K562 (cell line): ENCODE results near the gene CLASP2. TPM values are rescaled to one million over a fixed set of nuclear protein-coding genes. Genes with fewer than 3 reads are reported as not detected.

Source experiments
- ATAC-seq: fragments of 200-7000 bp; cut with Tn5 transposase; 3 replicates; pipeline ENCODE4 v1.9.1; 2020; ENCODE audit warnings: moderate library complexity
- BruUV-seq: library from RNA; stranded (reverse); fragments of 400-500 nt; replicated peaks from 2 replicates; lab custom pipeline; 2021; lab: Mats Ljungman, UMichigan
- CTCF ChIA-PET: fragments of 300-600 bp; formaldehyde crosslinking; extraction: SDS; loops from one replicate; lab custom pipeline; 2021; ENCODE audit warnings: low intra/inter-chr PET ratio; lab: Yijun Ruan, JAX
- POLR2A ChIA-PET: fragments of 300-600, 350-650 bp; sonication (Branson Sonifier 250); formaldehyde crosslinking; extraction: SDS; loops from one replicate; lab custom pipeline; 2021; ENCODE audit warnings: antibody characterized with exemption, inconsistent platforms; lab: Yijun Ruan, JAX
- DNase-seq, 4 experiments: peaks; one replicate each; pipeline versions ENCODE4 v3.0.0 to v3.0.0-alpha.2; 2011 to 2018; ENCODE audit warnings: low spot score in 3 of 4, mixed read lengths in 3 of 4; ENCODE audit errors: extremely low read depth in 1 of 4
- FAIRE-seq: peaks from 2 replicates; lab custom pipeline; 2011; peaks lifted over from hg19 to GRCh38; lab: Jason Lieb, UNC
- H2AFZ ChIP-seq: 2 replicates; pipeline ENCODE4 v1.6.0; 2011; ENCODE audit warnings: low read depth, low read length, control low read depth, inconsistent platforms
- H3K27ac ChIP-seq: fragments of 200-600 bp; 3 replicates; pipeline ENCODE4 v1.8.0; 2011; ENCODE audit warnings: low read depth, mild to moderate bottlenecking, control low read depth, inconsistent platforms, low read length, moderate library complexity, mixed read lengths; ENCODE audit errors: extremely low read depth
- H3K27me3 ChIP-seq, 2 experiments: fragments of 300-600 bp in 1 of 2; 2 replicates in 1 of 2; 3 replicates in 1 of 2; pipeline versions ENCODE4 v1.6.0 to v1.8.0; 2011; ENCODE audit warnings: inconsistent platforms in 2 of 2, low read length in 2 of 2, mild to moderate bottlenecking in 1 of 2, mixed read lengths in 1 of 2, moderate library complexity in 1 of 2; ENCODE audit not compliant: control insufficient read depth in 2 of 2, insufficient read depth in 2 of 2
- H3K36me3 ChIP-seq: fragments of 300-600 bp; 3 replicates; pipeline ENCODE4 v1.8.0; 2011; ENCODE audit warnings: mild to moderate bottlenecking, low read length, inconsistent platforms; ENCODE audit not compliant: control insufficient read depth, insufficient read depth
- H3K4me1 ChIP-seq, 2 experiments: fragments of 200-600 bp in 1 of 2; replicated peaks in 1 of 2; 2 replicates in 1 of 2; 3 replicates in 1 of 2; pipeline versions ENCODE4 v1.5.1 to v1.8.0; 2011; ENCODE audit warnings: inconsistent platforms in 2 of 2, low read length in 2 of 2, mild to moderate bottlenecking in 1 of 2, mixed read lengths in 1 of 2, moderate library complexity in 1 of 2; ENCODE audit not compliant: control insufficient read depth in 2 of 2, insufficient read depth in 2 of 2
- H3K4me2 ChIP-seq: 2 replicates; pipeline ENCODE4 v1.6.1; 2011; ENCODE audit warnings: low read length, control low read depth, inconsistent platforms, mixed read lengths; ENCODE audit not compliant: insufficient read depth
- H3K4me3 ChIP-seq: fragments of 200-600 bp; sonication (generic), shearing (Covaris generic); 2 replicates; pipeline ENCODE4 v1.5.1; 2016; ENCODE audit warnings: control low read depth, inconsistent platforms
- H3K79me2 ChIP-seq: fragments of 200-600 bp; 3 replicates; pipeline ENCODE4 v1.8.0; 2011; ENCODE audit warnings: low read length, inconsistent platforms; ENCODE audit not compliant: control insufficient read depth, insufficient read depth
- H3K9ac ChIP-seq, 2 experiments: 2 replicates each; pipeline versions ENCODE4 v1.6.0 to v1.6.1; 2011; ENCODE audit warnings: low read depth in 2 of 2, low read length in 2 of 2, control low read depth in 1 of 2, inconsistent platforms in 1 of 2, mild to moderate bottlenecking in 1 of 2, mixed read lengths in 1 of 2; ENCODE audit not compliant: insufficient read depth in 1 of 2
- H3K9me1 ChIP-seq: one replicate; pipeline ENCODE4 v1.6.0; 2011; ENCODE audit warnings: inconsistent platforms, mild to moderate bottlenecking, low read length, moderate library complexity; ENCODE audit not compliant: control insufficient read depth, insufficient read depth
- H3K9me3 ChIP-seq: replicated peaks from 2 replicates; pipeline ENCODE4 v1.5.1; 2011; ENCODE audit warnings: low read depth, low read length, inconsistent platforms; ENCODE audit not compliant: control insufficient read depth, insufficient read depth
- H4K20me1 ChIP-seq: replicated peaks from 2 replicates; pipeline ENCODE4 v1.6.1; 2011; ENCODE audit warnings: low read length, inconsistent platforms, mixed read lengths; ENCODE audit not compliant: control insufficient read depth, insufficient read depth
- GABPB1 ChIP-seq: sonication (generic); formaldehyde crosslinking; IDR thresholded peaks from 2 replicates; pipeline ENCODE4 v1.8.0; 2022; ENCODE audit warnings: mild to moderate bottlenecking, missing genetic modification reagents
- GMEB1 ChIP-seq: fragments of 250-450 bp; sonication (Bioruptor Pico); IDR thresholded peaks from 2 replicates; pipeline ENCODE4 v1.4.0; 2020; ENCODE audit warnings: mild to moderate bottlenecking
- IRF2 ChIP-seq: sonication (generic); formaldehyde crosslinking; IDR thresholded peaks from 2 replicates; pipeline ENCODE4 v1.8.1; 2022; ENCODE audit warnings: mild to moderate bottlenecking, missing genetic modification reagents
- MAX ChIP-seq: sonication (generic); formaldehyde crosslinking; IDR thresholded peaks from 2 replicates; pipeline ENCODE4 v1.9.0; 2022; ENCODE audit warnings: mild to moderate bottlenecking, missing genetic modification reagents
- POLR2A ChIP-seq: fragments of 450-650 bp; conservative IDR thresholded peaks from 2 replicates; pipeline ENCODE4 v1.6.1; 2016
- POLR3A ChIP-seq: IDR thresholded peaks from 2 replicates; pipeline ENCODE4 v1.6.1; 2011; ENCODE audit warnings: borderline replicate concordance, mild to moderate bottlenecking, moderate library complexity; ENCODE audit not compliant: insufficient read length, insufficient read depth; ENCODE audit errors: extremely low read depth
- PYGO2 ChIP-seq: fragments of 450-650 bp; IDR thresholded peaks from 2 replicates; pipeline ENCODE4 v1.6.1; 2016; ENCODE audit warnings: mild to moderate bottlenecking, missing genetic modification characterization, moderate library complexity, missing compliant biosample characterization
- SLC30A9 ChIP-seq: fragments of 250-450 bp; sonication (Bioruptor Pico); IDR thresholded peaks from 2 replicates; pipeline ENCODE4 v1.8.0; 2022; ENCODE audit warnings: mild to moderate bottlenecking, moderate library complexity
- SRSF7 ChIP-seq: fragments of 200-400 bp; formaldehyde crosslinking; optimal IDR thresholded peaks from 2 replicates; pipeline ENCODE3; 2017; ENCODE audit warnings: mild to moderate bottlenecking, low read depth, low read length
- ZBTB43 ChIP-seq: sonication (generic); formaldehyde crosslinking; IDR thresholded peaks from 2 replicates; pipeline ENCODE4 v1.8.0; 2023; ENCODE audit warnings: mild to moderate bottlenecking, missing genetic modification reagents
- ZBTB7A ChIP-seq: IDR thresholded peaks from 2 replicates; pipeline ENCODE4 v1.6.1; 2011; ENCODE audit warnings: low read depth, mild to moderate bottlenecking, low read length, moderate library complexity, borderline replicate concordance; ENCODE audit not compliant: control insufficient read depth
- ZNF212 ChIP-seq: fragments of 450-650 bp; formaldehyde crosslinking; IDR thresholded peaks from 2 replicates; pipeline ENCODE4 v1.4.0; 2020; ENCODE audit warnings: mild to moderate bottlenecking
- ZNF3 ChIP-seq: fragments of 250-450 bp; sonication (Bioruptor Pico); IDR thresholded peaks from 2 replicates; pipeline ENCODE4 v1.5.0; 2021; ENCODE audit warnings: mild to moderate bottlenecking, moderate library complexity
- ZNF395 ChIP-seq: fragments of 200-800 bp; sonication (Bioruptor generic); IDR thresholded peaks from 2 replicates; pipeline ENCODE4 v1.6.1; 2017; ENCODE audit warnings: missing genetic modification characterization, missing compliant biosample characterization
- ZNF57 ChIP-seq: fragments of 450-650 bp; formaldehyde crosslinking; IDR thresholded peaks from 2 replicates; pipeline ENCODE4 v1.4.0; 2020; ENCODE audit warnings: mild to moderate bottlenecking, moderate library complexity
- in situ Hi-C: fragments of 300-500 bp; cut with MboI; formaldehyde crosslinking; loops from 4 replicates; pipeline ENCODE4 v1.15.0; 2018; ENCODE audit warnings: inconsistent platforms, mixed read lengths
- intact Hi-C: fragments of 100-400 bp; cut with micrococcal nuclease; formaldehyde crosslinking; loops from 2 replicates; pipeline ENCODE4 v1.14.2; 2022
- polyA plus RNA-seq, 8 experiments: library from polyadenylated mRNA; depleted of rRNA in 4 of 8; stranded (reverse) in 5 of 8; unstranded in 3 of 8; fragments of >200 nt; fragmentation: Nextera tagmentation in 2 of 8; fragmentation: Illumina TruSeq in 1 of 8; extraction: Ambion mirVana in 2 of 8; extraction: Trizol in 1 of 8; gene quantifications; 2 replicates each; pipeline versions ENCODE4 v1.2.1 to v1.2.3, GENCODE V29; 2011 to 2014; ENCODE audit warnings: inconsistent platforms in 1 of 8, missing spikeins in 1 of 8
- total RNA-seq, 7 experiments: library from RNA; depleted of rRNA in 6 of 7; stranded (reverse); fragments of >200 nt in 6 of 7; fragmentation: Illumina TruSeq in 2 of 7; extraction: Trizol in 2 of 7; gene quantifications; 2 replicates each; pipeline versions ENCODE4 v1.2.1 to v1.2.3, GENCODE V29; 2011 to 2021; ENCODE audit warnings: low replicate concordance in 1 of 7

The CLASP2 gene
- total and polyA plus RNA-seq, 9 of the 15 experiments (the other 6 are each of a cell fraction or from before 2014, with no cell fraction given) = 13.5 to 107 (median 71.8) TPM

- no peak for TF ChIP-seq ZBTB43 (CRISPR knock-in tag)
These were observed 53.9 kb downstream of the CLASP2 start (continued) for GRCh38 chr3:33664195-33664594.

GRCh38 chr3:33663042-33663441, 55.0 kb downstream of the CLASP2 start:
- DNase-seq (no peak), ATAC-seq (no peak), FAIRE-seq (no peak)
- H3K36me3 ChIP-seq = peaks cover 15% of the 10 kb centered on the region; the same call in 1 of the 3 replicates
- no peak overlapping the region for H3K4me2 ChIP-seq
- in situ Hi-C loops (no loop called here), intact Hi-C loops (no loop called here)
- POLR2A ChIA-PET = no interaction called here
- no peak overlapping the region for H3K9ac ChIP-seq
- H2AFZ ChIP-seq = no peak overlapping the region
- H3K79me2 ChIP-seq = peaks cover 17% of the 10 kb centered on the region
- no peaks in the 10 kb centered on the region for H3K9me1 ChIP-seq
- H3K4me3 ChIP-seq = no peak overlapping the region
- H4K20me1 ChIP-seq = peaks cover 4% of the 10 kb centered on the region; the same call in 1 of the 2 replicates
- H3K27me3 ChIP-seq = no peaks in the 10 kb centered on the region
- H3K4me1 ChIP-seq = peaks cover 4 to 17% of the 10 kb centered on the region in 2 experiments
- no peak overlapping the region for H3K27ac ChIP-seq
- no TSS peak for BruUV-seq
- CTCF ChIA-PET = no interaction called here
- TF ChIP-seq ZNF57 = no peak
- no peak for TF ChIP-seq ZNF212 (CRISPR knock-in tag)
- TF ChIP-seq ZNF3 = no peak
- TF ChIP-seq SLC30A9 (CRISPR knock-in tag) = no peak
- TF ChIP-seq POLR3A = no peak
- no peak for TF ChIP-seq PYGO2 (tag)
- TF ChIP-seq GABPB1 (CRISPR knock-in tag) = no peak
- TF ChIP-seq POLR2A = no peak
- TF ChIP-seq IRF2 = no peak
- TF ChIP-seq ZNF395 (CRISPR knock-in tag) = no peak
- TF ChIP-seq ZBTB7A = no peak
- TF ChIP-seq GMEB1 = no peak
- TF ChIP-seq MAX (CRISPR knock-in tag) = no peak
- no peak for TF ChIP-seq SRSF7
- no peaks in the 10 kb centered on the region for H3K9me3 ChIP-seq
